ENCODE measurements around the gene GRHL1. TPM values are rescaled to one million over a fixed set of nuclear protein-coding genes. Genes with fewer than 3 reads are reported as not detected.
"Not testable (repeated sequence)": the region's sequence is repeated elsewhere in the genome, so short reads cannot be mapped to it uniquely, and the experiment has no call there.

Gene GRHL1
- total RNA-seq, 2 experiments from 2014 or later = 0.69 to 0.79 TPM

- intact Hi-C loops (cut with micrococcal nuclease) = loop anchor here (2.0 kb wide), 1 partner anchor 36 kb away; no protein-coding TSS in a partner anchor
- peaks cover 16% of the 10 kb centered on the region for H3K4me1 Mint-ChIP-seq (ENCODE audit: low read depth)
- DNase-seq = peak; percentile 77
- CTCF ChIA-PET = interaction anchor here (0.6 to 2.1 kb wide), 8 partner anchors 8 to 260 kb away, joined by 3 to 15 read pairs (median 4); no protein-coding TSS in a partner anchor
- H3K36me3 Mint-ChIP-seq (ENCODE audit: low read depth) = no peaks in the 10 kb centered on the region
- no peaks in the 10 kb centered on the region for H3K9me3 Mint-ChIP-seq
- no peaks in the 10 kb centered on the region for H3K27me3 Mint-ChIP-seq (ENCODE audit: low read depth)
- no peak overlapping the region for H3K27ac Mint-ChIP-seq
- H3K4me3 Mint-ChIP-seq = no peak overlapping the region
Observed at GRCh38 chr2:10028988-10029874, 77.7 kb downstream of the GRHL1 start.

DNA sequence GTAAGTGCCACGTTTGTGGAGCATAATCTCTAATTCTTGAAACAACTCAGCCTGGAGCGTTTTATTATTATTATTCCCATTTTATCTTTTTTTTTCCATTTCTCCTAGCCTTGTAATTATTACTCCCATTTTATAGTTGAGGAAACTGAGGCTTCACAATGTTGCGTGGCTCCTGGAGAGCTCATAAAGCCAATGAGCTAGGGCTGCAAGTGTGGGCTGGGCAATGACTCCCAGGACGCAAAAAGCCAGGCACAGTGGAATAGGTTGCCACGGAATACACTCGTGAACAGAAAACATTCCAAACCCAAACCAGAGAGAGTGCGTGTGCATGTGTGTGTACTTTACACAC, 78.4 kb downstream of the GRHL1 start:
- Mint-ChIP-seq H3K27me3 (ENCODE audit: low read depth) (no peaks in the 10 kb centered on the region), H3K9me3 (no peaks in the 10 kb centered on the region), H3K4me1 (ENCODE audit: low read depth) (peaks cover 16% of the 10 kb centered on the region), H3K27ac (no peak overlapping the region), H3K4me3 (no peak overlapping the region), H3K36me3 (ENCODE audit: low read depth) (no peaks in the 10 kb centered on the region)
- no peak for DNase-seq
- intact Hi-C loops (cut with micrococcal nuclease) = loop anchor here (2.0 kb wide), 1 partner anchor 37 kb away; no protein-coding TSS in a partner anchor
- CTCF ChIA-PET = interaction anchor here (0.6 to 2.1 kb wide), 7 partner anchors 9 to 261 kb away, joined by 3 to 15 read pairs (median 3); no protein-coding TSS in a partner anchor

GRCh38 chr2:10030311-10030736, 78.8 kb downstream of the GRHL1 start:
- Mint-ChIP-seq H3K4me1 (ENCODE audit: low read depth) (peaks cover 16% of the 10 kb centered on the region), H3K4me3 (no peak overlapping the region), H3K9me3 (no peaks in the 10 kb centered on the region), H3K27me3 (ENCODE audit: low read depth) (no peaks in the 10 kb centered on the region), H3K36me3 (ENCODE audit: low read depth) (no peaks in the 10 kb centered on the region), H3K27ac (no peak overlapping the region)
- CTCF ChIA-PET = interaction anchor here (0.8 to 2.1 kb wide), 4 partner anchors 46 to 261 kb away, joined by 3 to 15 read pairs (median 4); no protein-coding TSS in a partner anchor
- DNase-seq = no peak
- intact Hi-C loops (cut with micrococcal nuclease) = no loop called here

GRCh38 chr2:10030798-10031197, 79.3 kb downstream of the GRHL1 start:
- H3K36me3 Mint-ChIP-seq (ENCODE audit: low read depth); H3K27me3 Mint-ChIP-seq (ENCODE audit: low read depth): not testable (repeated sequence)

DNA sequence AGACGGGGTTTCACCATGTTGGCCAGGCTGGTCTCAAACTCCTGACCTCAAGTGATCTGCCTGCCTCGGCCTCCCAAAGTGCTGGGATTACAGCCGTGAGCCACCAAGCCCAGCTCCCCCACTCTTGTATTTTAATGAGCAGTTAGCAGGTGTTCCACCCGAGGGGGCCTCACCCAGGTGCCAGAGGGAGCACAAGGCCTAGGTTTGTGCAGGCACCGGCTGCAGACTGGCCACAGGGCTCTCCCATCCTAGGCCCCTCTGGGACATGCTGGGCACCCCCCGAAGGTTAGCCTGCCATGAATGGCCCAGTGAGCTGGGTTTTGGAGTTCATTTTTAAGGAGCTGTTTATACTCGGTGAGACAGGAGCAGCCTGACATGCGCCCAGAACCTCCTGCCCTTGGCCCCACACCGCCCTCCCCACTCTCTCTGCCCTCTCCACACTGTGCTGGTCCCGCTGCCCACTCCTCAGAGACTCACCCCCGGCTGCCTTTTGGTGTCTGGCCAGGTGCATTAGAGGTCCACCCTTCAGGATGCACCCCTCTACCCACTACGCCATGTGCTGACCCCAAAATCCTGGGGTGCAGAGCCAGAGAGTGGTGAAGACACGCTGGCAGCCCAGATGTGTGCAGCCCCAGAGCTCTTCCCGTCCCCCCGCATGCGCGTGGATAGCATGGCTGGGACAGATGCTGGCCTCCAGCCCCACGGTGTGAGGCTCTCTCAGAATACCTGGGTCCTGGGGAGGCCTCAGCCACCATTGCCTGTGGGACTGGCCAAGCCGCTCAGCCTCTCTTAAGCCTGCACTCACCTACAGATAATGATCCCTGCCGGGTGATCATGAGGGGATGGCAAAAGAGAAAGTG, 80.6 kb downstream of the GRHL1 start:
- H3K4me3 Mint-ChIP-seq = no peak overlapping the region
- no peak for DNase-seq
- H3K9me3 Mint-ChIP-seq = no peaks in the 10 kb centered on the region
- no peaks in the 10 kb centered on the region for H3K36me3 Mint-ChIP-seq (ENCODE audit: low read depth)
- peaks cover 16% of the 10 kb centered on the region for H3K4me1 Mint-ChIP-seq (ENCODE audit: low read depth)
- intact Hi-C loops (cut with micrococcal nuclease) = no loop called here
- CTCF ChIA-PET = interaction anchor here (1.4 kb wide), 1 partner anchor 217 kb away, joined by 3 read pairs; no protein-coding TSS in a partner anchor
- H3K27ac Mint-ChIP-seq = no peak overlapping the region
- no peaks in the 10 kb centered on the region for H3K27me3 Mint-ChIP-seq (ENCODE audit: low read depth)

More at GRCh38 chr2:10030798-10031197, 79.3 kb downstream of the GRHL1 start:
- intact Hi-C loops (cut with micrococcal nuclease); H3K4me3 Mint-ChIP-seq; H3K27ac Mint-ChIP-seq; H3K9me3 Mint-ChIP-seq; DNase-seq: not testable (repeated sequence)
- H3K4me1 Mint-ChIP-seq (ENCODE audit: low read depth) = peaks cover 16% of the 10 kb centered on the region
- CTCF ChIA-PET = interaction anchor here (1.2 kb wide), 2 partner anchors 47 to 253 kb away, joined by 3 to 5 read pairs; no protein-coding TSS in a partner anchor

DNA sequence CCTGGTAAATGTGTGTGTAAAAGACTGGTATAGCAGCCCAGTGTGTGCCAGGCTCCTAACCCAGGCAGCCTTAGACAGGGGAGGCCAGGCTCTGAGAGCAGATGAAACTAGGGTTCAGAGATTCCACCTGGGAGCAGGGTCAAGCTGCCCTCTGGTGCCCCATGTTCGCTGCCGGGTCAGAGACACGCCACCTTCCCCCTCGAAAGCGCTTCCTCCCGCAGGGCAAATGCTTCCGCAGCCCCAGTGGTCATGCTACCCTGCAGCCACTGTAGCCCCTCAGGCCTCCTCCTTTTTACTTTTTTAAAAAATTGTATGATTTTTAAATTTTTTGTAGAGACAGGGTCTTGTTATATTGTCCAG, 81.2 kb downstream of the GRHL1 start:
- H3K4me3 Mint-ChIP-seq = no peak overlapping the region
- no peaks in the 10 kb centered on the region for H3K9me3 Mint-ChIP-seq
- no peak overlapping the region for H3K27ac Mint-ChIP-seq
- intact Hi-C loops (cut with micrococcal nuclease) = no loop called here
- no peaks in the 10 kb centered on the region for H3K36me3 Mint-ChIP-seq (ENCODE audit: low read depth)
- CTCF ChIA-PET = no interaction called here
- H3K27me3 Mint-ChIP-seq (ENCODE audit: low read depth) = no peaks in the 10 kb centered on the region
- H3K4me1 Mint-ChIP-seq (ENCODE audit: low read depth) = peaks cover 16% of the 10 kb centered on the region
- DNase-seq = no peak

- H3K4me3 Mint-ChIP-seq = no peak overlapping the region
- H3K36me3 Mint-ChIP-seq (ENCODE audit: low read depth) = no peaks in the 10 kb centered on the region
- no peaks in the 10 kb centered on the region for H3K9me3 Mint-ChIP-seq
- intact Hi-C loops (cut with micrococcal nuclease) = no loop called here
- CTCF ChIA-PET = interaction anchor here (0.5 to 0.6 kb wide), 2 partner anchors 49 to 599 kb away, joined by 3 to 5 read pairs; no protein-coding TSS in a partner anchor
- H3K27me3 Mint-ChIP-seq (ENCODE audit: low read depth) = no peaks in the 10 kb centered on the region
- H3K4me1 Mint-ChIP-seq (ENCODE audit: low read depth) = peaks cover 16% of the 10 kb centered on the region
- H3K27ac Mint-ChIP-seq = no peak overlapping the region
- no peak for DNase-seq
Observed at GRCh38 chr2:10033251-10034006, 81.9 kb downstream of the GRHL1 start.

GRCh38 chr2:10034333-10035052, 83.0 kb downstream of the GRHL1 start:
- Mint-ChIP-seq H3K36me3 (ENCODE audit: low read depth) (no peaks in the 10 kb centered on the region), H3K4me3 (no peak overlapping the region), H3K27ac (no peak overlapping the region), H3K4me1 (ENCODE audit: low read depth) (peaks cover 7% of the 10 kb centered on the region), H3K27me3 (ENCODE audit: low read depth) (no peaks in the 10 kb centered on the region), H3K9me3 (no peaks in the 10 kb centered on the region)
- CTCF ChIA-PET = interaction anchor here (1.9 to 2.0 kb wide), 3 partner anchors 38 to 220 kb away, joined by 6 to 12 read pairs (median 8); no protein-coding TSS in a partner anchor
- intact Hi-C loops (cut with micrococcal nuclease) = no loop called here
- DNase-seq = no peak

- Mint-ChIP-seq H3K36me3 (ENCODE audit: low read depth) (no peaks in the 10 kb centered on the region), H3K4me3 (no peak overlapping the region), H3K27me3 (ENCODE audit: low read depth) (no peaks in the 10 kb centered on the region), H3K4me1 (ENCODE audit: low read depth) (peaks cover 2% of the 10 kb centered on the region), H3K27ac (no peak overlapping the region), H3K9me3 (no peaks in the 10 kb centered on the region)
- CTCF ChIA-PET = interaction anchor here (1.6 to 2.0 kb wide), 4 partner anchors 12 to 220 kb away, joined by 6 to 12 read pairs (median 8); no protein-coding TSS in a partner anchor
- intact Hi-C loops (cut with micrococcal nuclease) = no loop called here
- DNase-seq = no peak
Observed at GRCh38 chr2:10035053-10035422, 83.5 kb downstream of the GRHL1 start.

- intact Hi-C loops (cut with micrococcal nuclease) = no loop called here
- CTCF ChIA-PET = interaction anchor here (1.2 to 2.0 kb wide), 5 partner anchors 9 to 221 kb away, joined by 4 to 12 read pairs (median 8); no protein-coding TSS in a partner anchor
- no peaks in the 10 kb centered on the region for H3K9me3 Mint-ChIP-seq
- no peak for DNase-seq
- H3K27me3 Mint-ChIP-seq (ENCODE audit: low read depth) = no peaks in the 10 kb centered on the region
- H3K36me3 Mint-ChIP-seq (ENCODE audit: low read depth) = no peaks in the 10 kb centered on the region
- H3K4me3 Mint-ChIP-seq = no peak overlapping the region
- no peaks in the 10 kb centered on the region for H3K4me1 Mint-ChIP-seq (ENCODE audit: low read depth)
- no peak overlapping the region for H3K27ac Mint-ChIP-seq
Observed at GRCh38 chr2:10035633-10036032, 84.1 kb downstream of the GRHL1 start.

Measured in activated naive CD4-positive, alpha-beta T cell treated with anti-CD3 and anti-CD28 coated beads for 36 hours (primary cell).